GM19025 (cell line): Measurements from ENCODE around the gene CDH20.
A peak's percentile ranks its signal among the peaks of the same experiment; 100 is the strongest.

Experiments used
- ATAC-seq: cut with Tn5 transposase; IDR thresholded peaks from one replicate; pipeline ENCODE4 v1.9.1; 2021; ENCODE audit warnings: mild to moderate bottlenecking, low read depth, moderate library complexity; ENCODE audit not compliant: unreplicated experiment

CDH20 gene

DNA sequence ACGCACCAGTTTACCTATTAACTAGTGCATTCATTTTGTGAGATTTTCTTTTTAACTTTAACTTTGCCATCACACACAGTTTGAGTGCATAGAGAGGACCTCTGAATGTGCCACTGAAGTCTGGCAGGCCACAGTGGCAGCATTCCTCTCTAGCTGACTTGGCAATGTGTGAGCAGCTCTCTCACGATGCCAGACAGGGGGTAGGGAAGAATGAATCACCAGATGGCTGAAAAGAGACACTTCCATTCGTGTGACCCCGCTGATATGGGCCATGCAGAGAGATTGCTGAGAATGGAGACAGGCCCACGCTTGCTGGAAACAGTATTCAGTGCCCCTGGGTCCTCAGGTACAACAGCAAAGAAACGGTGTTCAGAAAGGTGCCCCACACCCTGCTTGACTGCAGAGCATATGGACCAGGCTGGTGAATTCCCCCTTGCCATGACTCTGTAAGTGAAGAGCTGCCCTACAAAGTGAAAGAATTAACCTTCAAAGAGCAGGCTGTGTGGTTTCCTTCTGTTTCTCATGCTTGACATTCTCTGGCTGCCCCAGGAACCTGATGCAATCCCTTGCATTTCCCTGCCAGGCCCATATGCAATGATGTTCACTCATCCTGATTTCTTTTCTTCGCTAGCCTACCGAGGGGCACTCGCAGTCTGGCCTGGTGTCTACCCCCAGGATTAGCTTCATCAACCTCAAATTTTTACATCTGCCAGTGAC, 236.1 kb downstream of the CDH20 start:
- ATAC-seq: no peak

DNA sequence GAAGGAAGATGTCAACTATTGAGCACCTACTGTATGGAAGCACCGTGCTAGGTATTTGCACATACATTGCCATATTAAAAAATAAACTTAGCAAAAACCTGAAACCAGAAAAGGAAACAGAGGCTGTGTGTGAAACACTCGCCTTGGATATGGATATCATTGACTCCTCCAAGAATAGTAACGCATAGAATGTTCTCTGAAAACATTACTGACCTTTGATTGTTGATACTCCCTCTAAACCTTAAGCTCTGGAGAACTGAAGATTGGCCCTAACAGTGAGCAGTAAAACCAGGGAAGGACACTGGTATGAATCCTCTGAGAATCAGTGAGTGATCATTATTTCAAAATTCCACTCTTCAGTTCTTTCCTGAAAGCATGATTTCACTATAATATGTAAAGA, 236.8 kb downstream of the CDH20 start:
- no peak for ATAC-seq

DNA sequence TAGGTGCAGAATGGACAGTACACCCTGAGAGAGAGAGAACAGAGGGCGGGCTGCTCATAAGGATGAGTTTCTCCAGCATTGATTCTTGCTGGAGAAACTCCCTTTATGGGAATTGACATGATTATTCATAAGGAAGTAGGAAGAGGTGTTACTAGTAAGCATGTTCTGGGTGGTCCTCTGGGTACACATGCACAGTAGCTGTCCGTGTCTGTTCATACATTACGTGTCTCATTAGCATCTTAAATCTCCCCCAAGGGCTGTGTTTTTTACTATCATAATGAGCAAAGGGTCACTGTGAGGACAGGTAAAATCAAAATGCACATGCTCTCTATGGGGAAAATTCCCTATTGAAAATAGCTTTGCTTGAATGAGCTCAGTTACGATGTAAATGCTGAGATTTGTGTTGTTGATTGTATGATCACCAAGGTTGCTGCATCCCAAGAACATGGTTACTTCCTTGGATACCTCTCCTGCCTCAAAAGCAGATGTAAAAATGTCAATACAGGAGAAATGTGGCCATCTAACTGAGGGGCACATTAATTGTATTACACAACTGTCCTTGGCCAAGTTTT, 238.9 kb downstream of the CDH20 start:
- ATAC-seq: no peak

DNA sequence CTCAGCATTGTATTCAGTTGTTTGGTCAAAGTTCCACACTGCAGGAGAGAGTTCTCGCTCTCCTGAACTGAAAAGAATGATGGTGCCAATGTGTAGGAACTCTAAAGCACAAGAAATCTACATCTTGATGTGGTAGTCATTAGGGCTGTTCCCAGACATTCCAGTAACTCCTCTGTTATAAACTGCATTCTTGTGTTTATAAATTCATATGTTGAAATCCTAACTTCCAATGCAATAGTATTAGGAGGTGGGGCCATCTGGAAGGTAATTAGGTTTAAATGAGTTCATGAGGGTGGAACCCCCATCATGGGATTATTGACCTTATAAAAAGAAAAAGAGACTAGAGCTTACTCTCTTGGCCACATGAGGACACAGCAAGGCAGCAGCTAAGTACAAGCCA, 239.6 kb downstream of the CDH20 start:
- no peak for ATAC-seq

DNA sequence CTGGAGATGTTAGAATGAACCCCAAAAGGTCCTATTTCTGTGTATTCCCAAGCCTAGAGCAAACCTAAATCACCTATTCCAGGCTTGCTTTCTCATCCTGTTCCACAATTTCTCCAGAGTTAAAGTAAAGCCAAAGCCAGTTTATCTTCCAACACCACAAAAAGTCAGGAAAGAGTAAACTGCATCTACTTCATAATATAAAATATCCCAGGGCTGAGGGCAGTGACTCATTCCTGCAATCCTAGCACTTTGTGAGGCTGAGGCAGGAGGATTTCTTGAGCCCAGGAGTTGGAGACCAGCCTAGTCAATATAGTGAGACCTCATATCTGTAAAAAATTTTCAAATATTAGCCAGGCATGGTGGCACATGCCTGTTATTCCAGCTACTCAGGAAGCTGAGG, 241.4 kb downstream of the CDH20 start:
- ATAC-seq: no peak

DNA sequence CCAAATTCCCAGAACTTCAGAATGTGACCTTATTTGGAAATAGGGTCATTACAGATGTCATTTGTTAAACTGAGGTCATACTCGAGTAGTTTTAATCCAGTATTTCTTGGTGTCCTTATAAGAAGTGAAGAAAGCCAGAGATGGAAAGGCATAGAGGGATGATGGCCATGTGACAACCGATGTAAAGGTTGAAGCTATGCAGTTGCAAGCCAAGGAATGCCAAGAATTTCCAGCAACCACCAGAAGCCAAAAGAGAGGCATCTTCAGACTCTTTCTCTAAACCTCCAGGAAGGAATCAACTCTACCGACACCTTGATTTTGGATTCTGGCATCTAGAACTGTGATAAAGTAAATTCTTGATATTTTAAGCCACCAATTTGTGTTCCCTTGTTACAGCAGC, 242.2 kb downstream of the CDH20 start:
- ATAC-seq: no peak

DNA sequence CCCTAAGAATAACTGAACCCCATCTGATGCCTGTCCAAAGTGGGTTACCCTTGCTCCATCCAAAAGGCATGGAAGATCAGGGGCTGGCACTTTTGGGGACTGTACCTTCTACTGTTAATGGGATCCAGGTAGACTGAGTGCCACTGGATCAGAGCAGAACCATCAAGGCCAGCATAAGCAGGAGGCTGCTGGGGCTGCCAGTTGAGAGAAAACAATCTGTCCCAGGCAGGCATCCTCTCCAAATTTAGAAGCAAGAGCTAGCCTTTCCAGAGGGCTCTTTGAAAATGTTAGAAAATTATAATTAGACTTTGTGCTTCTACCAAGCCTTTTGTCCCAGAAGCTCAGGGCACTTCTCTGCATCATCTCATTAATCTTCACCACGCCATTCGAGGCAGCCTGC, 245.6 kb downstream of the CDH20 start:
- no peak for ATAC-seq

DNA sequence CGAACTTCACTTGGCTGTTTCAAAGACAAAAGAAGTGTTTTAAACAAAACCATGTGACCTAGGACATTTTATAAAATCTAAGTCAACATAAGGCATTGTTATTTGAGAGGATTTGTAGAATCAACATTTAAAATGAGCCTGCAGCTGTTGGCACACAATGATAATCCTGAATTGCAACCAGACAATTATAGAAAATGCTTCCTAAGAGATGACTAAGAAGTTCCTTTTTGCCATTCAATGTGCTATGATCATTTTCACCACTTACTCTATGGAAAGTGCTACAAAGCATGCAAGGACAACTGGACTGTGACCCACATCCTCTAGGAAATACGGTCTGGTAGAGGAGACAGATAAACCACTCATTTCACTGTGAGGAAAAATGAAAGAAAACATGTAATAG, 246.4 kb downstream of the CDH20 start:
- ATAC-seq: no peak

DNA sequence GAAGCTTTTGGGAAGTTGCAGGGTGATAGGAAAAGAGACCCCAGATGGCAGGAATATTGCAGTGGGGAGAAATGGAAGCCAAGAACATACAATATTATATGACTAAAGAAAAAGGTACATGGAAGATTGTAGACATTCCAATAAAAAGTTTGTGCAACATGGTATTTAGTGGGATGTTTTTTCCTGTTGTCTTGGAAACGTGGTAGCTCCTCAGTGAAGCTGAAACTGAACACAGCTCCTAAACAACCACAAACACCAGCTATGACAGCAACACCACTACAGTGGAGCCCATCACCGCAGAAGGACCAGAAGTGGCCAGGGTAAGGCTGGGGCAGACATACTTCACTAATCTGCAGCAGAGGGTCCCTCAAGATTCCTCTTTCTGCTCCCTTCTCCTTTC, 246.8 kb downstream of the CDH20 start:
- ATAC-seq: no peak

DNA sequence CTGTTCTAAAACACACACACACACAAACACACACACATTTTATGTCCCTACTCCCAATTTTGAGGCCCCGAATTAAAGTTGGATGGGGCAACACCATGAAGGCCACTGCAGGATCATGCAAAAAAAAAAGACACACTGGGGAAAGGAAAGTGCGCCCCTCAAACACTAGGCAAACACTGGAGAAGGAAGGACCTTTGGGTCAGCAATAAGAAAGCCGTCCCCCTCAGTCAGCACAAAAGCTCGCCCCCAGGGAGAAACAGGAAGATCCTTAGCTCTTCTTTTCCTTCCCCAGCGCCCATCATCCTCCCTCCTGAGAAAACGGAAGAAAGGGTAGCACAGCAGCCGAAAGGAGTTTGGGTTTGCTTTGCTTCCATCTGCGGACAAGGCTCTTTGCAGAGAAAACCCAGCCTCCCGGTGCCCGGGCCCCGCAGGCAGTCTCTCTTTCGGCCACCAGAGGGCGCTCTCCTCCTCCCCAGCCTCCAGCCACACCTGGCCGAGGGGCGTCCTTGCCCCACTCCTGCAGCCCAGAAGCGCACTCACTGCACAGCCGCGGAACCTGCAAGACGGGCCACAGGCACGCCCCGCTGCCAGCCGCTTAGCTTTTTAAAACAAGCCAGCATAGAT, 248.5 kb downstream of the CDH20 start:
- peak; percentile 80 for ATAC-seq

DNA sequence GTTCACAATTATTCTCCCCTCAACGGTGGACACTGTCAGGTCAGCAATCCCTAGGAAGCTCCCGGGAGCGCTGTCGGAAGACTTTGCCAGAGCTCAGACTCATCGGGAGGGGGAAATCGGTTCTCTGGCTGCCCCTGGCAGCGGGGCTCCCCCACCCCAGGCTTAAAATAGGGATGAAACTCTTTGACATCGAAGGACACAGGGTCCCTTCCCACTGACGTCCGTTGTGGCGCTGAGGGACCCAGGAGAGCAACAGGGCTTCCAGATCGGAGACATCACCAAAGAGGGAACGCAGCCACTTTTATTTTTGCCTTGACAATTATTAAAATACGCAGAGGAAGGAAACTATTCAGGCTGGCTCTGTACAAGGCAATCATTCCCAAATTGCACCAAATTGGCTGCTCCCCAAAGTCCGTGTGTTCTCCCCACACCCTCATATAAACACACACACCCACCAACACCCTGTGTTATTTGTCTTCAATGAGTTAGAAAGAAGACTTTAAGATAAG, 249.0 kb downstream of the CDH20 start:
- ATAC-seq: no peak

DNA sequence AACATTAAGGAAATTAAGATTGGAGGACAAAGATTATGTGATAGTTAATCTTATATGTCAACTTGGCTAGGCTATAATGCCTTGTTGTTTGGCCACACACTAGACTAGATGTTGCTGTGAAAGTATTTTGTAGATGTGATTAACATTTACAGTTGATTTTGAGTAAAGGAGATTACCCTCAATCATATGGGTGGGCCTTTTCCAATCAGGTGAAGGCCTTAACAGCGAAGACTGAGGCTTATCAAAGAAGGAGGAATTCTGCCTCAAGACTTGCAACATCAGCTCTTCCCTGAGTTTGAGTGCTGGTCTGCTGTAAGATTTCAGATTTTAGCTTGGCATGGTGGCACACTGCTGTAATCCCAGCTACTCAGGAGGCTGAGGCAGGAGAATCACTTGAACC, 250.3 kb downstream of the CDH20 start:
- ATAC-seq: no peak

DNA sequence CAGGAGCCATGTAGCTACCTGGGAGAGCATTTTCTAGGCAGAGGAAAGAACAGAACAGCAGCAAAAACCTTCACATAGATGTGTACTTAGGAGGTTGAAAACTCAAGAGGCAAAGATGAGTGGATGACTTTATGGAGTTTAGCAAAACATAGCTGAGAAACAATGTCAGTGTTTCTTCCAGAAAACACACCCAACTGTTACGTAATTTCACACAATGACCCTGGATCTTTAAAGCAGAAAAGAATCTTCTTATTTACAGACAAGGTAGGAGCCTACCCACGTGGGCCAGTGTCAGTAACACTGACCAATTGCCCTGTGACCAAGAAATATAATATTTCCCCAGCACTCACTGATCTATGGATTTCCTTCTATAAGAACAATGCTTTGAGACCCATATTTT, 254.6 kb downstream of the CDH20 start:
- no peak for ATAC-seq

DNA sequence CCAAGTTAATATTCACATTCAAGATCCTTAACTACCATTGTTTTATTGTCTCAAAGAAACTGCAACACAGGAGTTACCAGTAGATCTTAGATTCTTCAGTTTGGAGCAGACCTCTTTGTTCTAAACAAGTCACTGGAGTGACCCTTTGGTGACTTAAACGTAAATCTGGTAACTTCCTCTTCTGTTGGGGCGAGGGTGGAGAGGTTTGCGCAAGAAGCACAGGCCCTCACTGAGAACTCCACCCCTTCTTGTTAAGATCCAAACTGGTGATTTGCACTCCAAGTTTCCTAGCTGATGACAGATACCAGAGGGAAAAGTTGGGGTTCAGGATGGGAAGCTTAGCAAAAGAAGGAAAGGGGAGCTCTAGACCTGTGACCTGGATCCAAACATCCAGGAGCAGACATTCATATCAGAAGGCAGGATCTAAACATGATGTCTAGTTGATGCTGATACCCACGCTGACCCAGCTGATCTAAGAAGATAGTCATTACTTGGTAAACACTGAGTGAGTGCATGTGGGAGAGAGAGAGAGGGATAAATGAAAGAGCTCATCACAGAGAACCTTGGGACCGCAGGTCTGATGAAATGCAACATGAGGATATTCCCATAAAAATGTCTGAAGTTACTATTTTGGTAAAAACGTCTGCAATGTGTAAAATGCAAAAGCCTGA, 256.0 kb downstream of the CDH20 start:
- no peak for ATAC-seq

DNA sequence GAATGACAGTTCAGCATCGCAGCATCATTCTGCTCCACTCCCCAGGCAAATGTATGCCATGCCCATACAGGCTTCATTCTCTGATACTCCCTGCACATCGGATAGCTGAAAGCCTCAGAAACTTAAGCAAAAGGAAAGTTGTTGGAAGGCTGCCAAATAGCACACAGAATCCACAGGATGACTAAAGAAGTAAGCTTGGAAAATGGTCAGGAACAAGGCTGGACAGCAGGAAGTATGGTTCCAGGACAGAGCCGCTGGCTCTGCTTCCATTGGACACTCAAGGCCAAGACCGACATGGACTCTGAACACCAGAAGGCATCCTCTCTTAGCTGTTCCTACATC, 256.5 kb downstream of the CDH20 start:
- ATAC-seq: no peak

DNA sequence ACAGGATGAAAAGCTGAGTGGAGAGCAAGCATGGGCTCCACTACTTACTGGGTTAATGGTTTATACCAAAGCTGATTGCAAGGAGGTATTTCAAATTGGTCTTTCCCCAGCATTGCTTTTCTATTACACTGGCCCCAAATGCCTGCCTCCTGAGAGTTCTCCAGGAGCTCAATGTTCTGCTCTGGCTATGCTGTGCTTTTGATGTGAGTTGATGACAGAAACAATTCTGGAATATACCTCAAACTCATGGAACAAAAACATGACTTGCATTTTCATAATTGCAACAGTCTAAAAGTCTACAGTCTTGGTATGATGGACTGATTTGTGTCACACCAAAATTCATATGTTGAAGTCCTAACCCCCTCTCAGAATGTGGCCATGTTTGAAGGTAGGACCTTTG, 258.0 kb downstream of the CDH20 start:
- no peak for ATAC-seq

DNA sequence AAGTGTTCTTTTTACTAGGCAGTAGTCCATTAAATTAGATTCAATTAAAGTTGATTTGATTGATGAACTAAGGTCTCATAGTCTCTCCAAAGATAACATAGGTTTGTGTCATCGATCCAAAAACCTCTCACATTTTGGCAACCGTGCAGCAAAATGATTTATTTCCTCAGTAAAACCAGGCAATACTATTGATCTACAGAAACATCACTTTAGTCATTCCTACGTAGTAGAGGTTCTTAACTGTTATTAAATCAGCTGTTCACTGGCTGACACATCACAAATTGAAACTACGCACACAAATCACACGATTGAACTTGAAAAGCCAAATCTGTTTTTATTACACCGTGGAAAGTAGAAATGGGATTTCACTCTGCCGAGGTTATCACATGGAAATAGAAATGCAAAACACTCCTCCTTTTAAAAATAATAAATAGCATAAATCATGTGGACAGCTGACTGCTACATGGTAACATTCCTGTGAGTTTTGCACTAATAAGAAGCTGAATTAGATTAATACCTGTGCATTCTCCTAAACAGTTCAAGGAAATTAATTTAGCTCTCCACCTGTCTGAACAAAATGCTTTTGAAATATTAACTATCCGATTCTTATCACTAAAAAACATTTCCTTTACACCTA, 262.5 kb downstream of the CDH20 start:
- ATAC-seq: no peak

DNA sequence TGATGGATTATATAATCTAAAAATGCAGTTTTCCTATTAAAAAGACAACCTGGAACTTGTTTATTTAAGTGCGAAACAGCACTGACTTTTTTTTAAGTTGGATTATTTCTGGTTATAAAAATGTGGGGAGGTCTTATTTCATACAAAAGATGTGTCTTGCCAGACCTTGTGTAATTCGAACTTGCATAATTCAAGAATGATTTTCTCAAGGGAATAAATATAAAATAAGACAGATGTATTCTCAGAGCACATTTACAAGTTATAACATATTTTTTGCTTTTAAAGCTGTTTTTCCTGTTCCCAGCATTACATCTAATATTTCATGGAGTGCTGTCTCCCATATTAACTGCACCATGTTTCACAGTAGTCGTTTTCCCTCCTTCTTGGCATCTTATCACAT, 263.1 kb downstream of the CDH20 start:
- no peak for ATAC-seq

DNA sequence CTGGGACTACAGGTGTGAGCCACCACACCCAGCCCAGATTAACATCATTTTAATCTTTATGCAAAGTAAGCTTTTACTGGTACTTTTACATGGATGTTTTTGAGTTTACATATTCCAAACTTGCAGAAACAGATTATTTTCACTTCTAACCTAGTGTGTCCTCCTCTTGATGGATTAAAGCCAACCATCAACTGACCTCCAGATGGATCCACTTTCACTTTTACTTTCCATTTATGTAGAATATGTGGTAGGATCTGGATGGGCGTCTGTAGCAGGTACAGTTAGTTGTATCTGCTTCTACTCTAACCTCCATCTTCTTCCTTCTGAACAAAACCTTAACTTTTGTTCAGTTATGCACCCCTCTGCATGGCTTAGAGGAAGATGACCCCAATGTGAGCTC, 264.1 kb downstream of the CDH20 start:
- ATAC-seq: no peak

DNA sequence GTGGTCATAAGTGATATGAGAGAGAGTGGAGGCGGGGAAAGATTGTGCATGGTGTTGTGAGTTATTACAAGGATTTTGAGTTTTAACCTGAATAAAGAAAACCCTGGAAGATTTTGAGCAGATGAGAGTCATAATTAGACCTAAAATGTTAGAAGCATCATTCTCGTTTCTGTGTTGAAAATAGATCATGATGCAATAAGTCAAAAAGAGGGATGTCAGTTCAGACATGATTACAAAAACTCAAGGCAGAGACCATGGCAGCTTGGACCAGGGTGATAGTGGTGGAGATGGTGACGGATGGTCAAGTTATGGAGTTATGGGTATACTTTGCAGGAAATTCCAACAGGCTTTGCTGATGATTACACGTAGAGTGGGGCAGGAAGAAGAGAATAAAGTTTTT, 267.2 kb downstream of the CDH20 start:
- no peak for ATAC-seq

DNA sequence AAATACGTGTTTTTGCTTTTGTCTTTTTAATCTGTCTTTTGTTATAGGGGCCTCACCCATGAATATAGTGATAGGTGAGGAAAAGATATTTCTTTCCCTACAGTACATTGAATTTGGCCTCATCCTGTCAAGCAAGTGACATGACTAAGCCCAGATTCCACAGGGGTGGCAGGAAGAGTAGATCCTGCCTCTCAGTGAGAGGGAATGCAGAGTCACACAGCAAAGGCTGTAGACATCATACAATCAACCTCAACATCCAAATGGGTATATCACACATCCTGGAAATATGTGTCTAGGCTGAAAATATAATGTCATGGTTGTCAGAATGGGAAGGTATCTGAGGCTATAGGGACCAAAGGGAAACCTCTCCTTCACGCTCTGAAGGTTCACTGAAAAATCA, 269.6 kb downstream of the CDH20 start:
- no peak for ATAC-seq
